Heart left ventricle (tissue), 13 donors: ENCODE measurements around the gene ME1.

ENCODE experiments used
- CTCF ChIP-seq, 12 donors: fragments of 200-600 bp; sonication (generic) in 4 of 12; IDR thresholded peaks; one replicate each; pipeline versions ENCODE4 v1.5.0 to v1.8.0; 2018 to 2022; ENCODE audit warnings: antibody characterized with exemption in 12 of 12, mild to moderate bottlenecking in 5 of 12
- POLR2A ChIP-seq, 2 donors: fragments of 450-650 bp; IDR thresholded peaks; one replicate each; pipeline ENCODE4 v1.6.1; 2017; ENCODE audit warnings: antibody characterized with exemption in 2 of 2, mild to moderate bottlenecking in 2 of 2, moderate library complexity in 2 of 2
- donor health status: ischemic (EF 13 %, LVEDD 7.1; RV severe dilation, severe dysfunction).
- donor health status: DM: no; HTN: yes; CAD: no.
- donor health status: DM: no; HTN: no; CAD: no.
- donor health status: ischemic (EF 25% LVEDD 6.9; RV normal size, moderate dysfunction).
- donor health status: ischemic (EF 25% LVEDD 5.7; RV mildly dilated, moderate dysfunction).
- donor health status: ischemic (EF 35%, LVEDD 5.7; RV mildly dilated, moderate dysfunction).
- donor health status: nonischemic (EF 11% LVEDD 7.7; RV severe dilation, severe dysfunction).
- donor health status: DM: yes; HTN: yes; CAD: no.
- donor health status: PGD.
- donor health status: ischemic (EF 29% LVEDD 5.4; RV normal size, mild dysfunction).
- donor health status: nonischemic (EF 23%, LVEDD 6.1; RV moderate dilation, normal function).

DNA sequence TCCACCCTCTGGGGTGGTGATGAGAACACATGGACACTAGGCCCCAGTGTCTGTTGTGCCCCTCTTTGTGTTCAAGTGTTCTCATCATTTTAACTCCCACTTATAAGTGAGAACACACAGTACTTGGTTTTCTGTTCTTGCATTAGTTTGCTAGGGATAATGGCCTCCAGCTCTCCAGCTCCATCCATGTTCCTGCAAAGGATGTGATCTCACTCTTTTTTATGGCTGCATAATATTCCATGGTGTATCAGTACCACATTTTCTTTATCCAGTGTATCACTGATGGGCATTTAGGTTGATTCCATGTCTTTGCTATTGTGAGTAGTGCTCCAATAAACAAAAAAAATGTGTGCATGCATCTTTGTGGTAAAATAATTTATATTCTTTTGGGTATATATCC is 170.3 kb downstream of the ME1 start:
- TF ChIP-seq POLR2A (IDR thresholded peaks at IDR 0.05) (no peak), CTCF (IDR thresholded peaks at IDR 0.05) (no peak)
